ENCODE data around the gene CREB5.

Gene CREB5

GRCh38 chr7:28481091-28481926 lies 69.0 kb downstream of the CREB5 start:
- DNase-seq, result no peak

GRCh38 chr7:28483112-28483511 lies 70.8 kb downstream of the CREB5 start:
- DNase-seq, result no peak

GRCh38 chr7:28483908-28484605 lies 71.7 kb downstream of the CREB5 start:
- no peak for DNase-seq

GRCh38 chr7:28484606-28484935 lies 72.3 kb downstream of the CREB5 start:
- DNase-seq, result no peak

GRCh38 chr7:28487487-28487886 lies 75.2 kb downstream of the CREB5 start:
- no peak for DNase-seq

- no peak for DNase-seq
These were observed 75.9 kb downstream of the CREB5 start for GRCh38 chr7:28488061-28488791.

GRCh38 chr7:28490831-28491230 lies 78.5 kb downstream of the CREB5 start:
- no peak for DNase-seq

- DNase-seq, result no peak
These were observed 81.2 kb downstream of the CREB5 start for GRCh38 chr7:28493477-28493876.

GRCh38 chr7:28497009-28497408 lies 84.7 kb downstream of the CREB5 start:
- DNase-seq, result no peak

- no peak for DNase-seq
These were observed 86.3 kb downstream of the CREB5 start for GRCh38 chr7:28498636-28499035.

- DNase-seq, result no peak
These were observed 87.8 kb downstream of the CREB5 start for GRCh38 chr7:28500138-28500537.

- no peak for DNase-seq
These were observed 90.1 kb downstream of the CREB5 start for GRCh38 chr7:28502408-28502807.

- no peak for DNase-seq
These were observed 91.1 kb downstream of the CREB5 start for GRCh38 chr7:28503396-28503795.

GRCh38 chr7:28505014-28505413 lies 92.7 kb downstream of the CREB5 start:
- DNase-seq, result no peak

GRCh38 chr7:28505867-28506266 lies 93.5 kb downstream of the CREB5 start:
- DNase-seq, result no peak

GRCh38 chr7:28507525-28508282 lies 95.4 kb downstream of the CREB5 start:
- DNase-seq, result no peak

- no peak for DNase-seq
These were observed 97.1 kb downstream of the CREB5 start for GRCh38 chr7:28509251-28510025.

- no peak for DNase-seq
These were observed 97.7 kb downstream of the CREB5 start for GRCh38 chr7:28510026-28510369.

- DNase-seq, result no peak
These were observed 100.5 kb downstream of the CREB5 start for GRCh38 chr7:28512668-28513440.

GRCh38 chr7:28516390-28517172 lies 104.3 kb downstream of the CREB5 start:
- DNase-seq, result no peak

- no peak for DNase-seq
These were observed 104.9 kb downstream of the CREB5 start for GRCh38 chr7:28517206-28517605.
